WTC11 (cell line): ENCODE results near the gene NID2. TPM values are rescaled to one million over a fixed set of nuclear protein-coding genes. Genes with fewer than 3 reads are reported as not detected.

Experiments used
- ATAC-seq: fragments of 200-7000 bp; cut with Tn5 transposase; 2 replicates; pipeline ENCODE4 v1.10.0; 2021; ENCODE audit warnings: mild to moderate bottlenecking, moderate library complexity
- CTCF ChIA-PET: fragments of 300-600 bp; sonication (Branson Sonifier 250); formaldehyde crosslinking; loops from one replicate; lab custom pipeline; 2021; ENCODE audit warnings: antibody characterized with exemption; lab: Charles Lee
- POLR2A ChIA-PET: fragments of 350-600 bp; sonication (Branson Sonifier 250); formaldehyde crosslinking; loops from one replicate; lab custom pipeline; 2021; ENCODE audit warnings: antibody characterized with exemption; lab: Charles Lee
- DNase-seq: peaks from one replicate; pipeline ENCODE4 v3.0.0; 2021; ENCODE audit warnings: low spot score
- H3K27ac Mint-ChIP-seq: 2 replicates; pipeline ENCODE4 v1.8.0; 2021; ENCODE audit warnings: mixed read lengths
- H3K27me3 Mint-ChIP-seq: 2 replicates; pipeline ENCODE4 v1.8.0; 2021; ENCODE audit warnings: low read depth, mild to moderate bottlenecking, moderate library complexity, mixed read lengths
- H3K36me3 Mint-ChIP-seq: 2 replicates; pipeline ENCODE4 v1.8.0; 2021; ENCODE audit warnings: mixed read lengths
- H3K4me1 Mint-ChIP-seq: 2 replicates; pipeline ENCODE4 v1.8.0; 2022; ENCODE audit warnings: mixed read lengths
- H3K4me3 Mint-ChIP-seq: 2 replicates; pipeline ENCODE4 v1.8.0; 2021; ENCODE audit warnings: mild to moderate bottlenecking, moderate library complexity, mixed read lengths
- H3K9me3 Mint-ChIP-seq: 2 replicates; pipeline ENCODE4 v1.8.0; 2021; ENCODE audit warnings: mixed read lengths
- ATF1 ChIP-seq: sonication (generic); formaldehyde crosslinking; IDR thresholded peaks from 2 replicates; pipeline ENCODE4 v1.8.1; 2023; ENCODE audit warnings: mild to moderate bottlenecking, moderate library complexity, missing genetic modification reagents
- CBFB ChIP-seq: sonication (generic); formaldehyde crosslinking; IDR thresholded peaks from 2 replicates; pipeline ENCODE4 v1.8.1; 2022; ENCODE audit warnings: mild to moderate bottlenecking, low read depth, missing genetic modification reagents
- ESRRA ChIP-seq: sonication (generic); formaldehyde crosslinking; IDR thresholded peaks from 2 replicates; pipeline ENCODE4 v1.8.1; 2022; ENCODE audit warnings: mild to moderate bottlenecking, missing genetic modification reagents, borderline replicate concordance
- FOXK1 ChIP-seq: sonication (generic); formaldehyde crosslinking; IDR thresholded peaks from 2 replicates; pipeline ENCODE4 v1.8.0; 2022; ENCODE audit warnings: mild to moderate bottlenecking, moderate library complexity, missing genetic modification reagents
- GRHL2 ChIP-seq: fragments of 250-450 bp; sonication (Bioruptor Pico); IDR thresholded peaks from 2 replicates; pipeline ENCODE4 v1.8.0; 2022; ENCODE audit warnings: mild to moderate bottlenecking, moderate library complexity; ENCODE audit not compliant: insufficient replicate concordance, severe bottlenecking
- KAT7 ChIP-seq: sonication (generic); formaldehyde crosslinking; IDR thresholded peaks from 2 replicates; pipeline ENCODE4 v1.8.1; 2023; ENCODE audit warnings: missing genetic modification reagents, mild to moderate bottlenecking, borderline replicate concordance
- NR3C1 ChIP-seq: sonication (generic); formaldehyde crosslinking; conservative IDR thresholded peaks from 2 replicates; pipeline ENCODE4 v1.8.1; 2023; ENCODE audit warnings: low read depth, mild to moderate bottlenecking, missing genetic modification reagents
- PRRX2 ChIP-seq: fragments of 250-450 bp; sonication (Bioruptor Pico); IDR thresholded peaks from 2 replicates; pipeline ENCODE4 v1.8.0; 2021; ENCODE audit warnings: mild to moderate bottlenecking
- SP1 ChIP-seq: sonication (generic); formaldehyde crosslinking; conservative IDR thresholded peaks from 2 replicates; pipeline ENCODE4 v1.8.1; 2022; ENCODE audit warnings: missing genetic modification reagents
- TEAD4 ChIP-seq: sonication (generic); formaldehyde crosslinking; IDR thresholded peaks from 2 replicates; pipeline ENCODE4 v1.8.0; 2022; ENCODE audit warnings: mild to moderate bottlenecking, missing genetic modification reagents
- ZBTB21 ChIP-seq: sonication (generic); formaldehyde crosslinking; IDR thresholded peaks from 2 replicates; pipeline ENCODE4 v1.8.1; 2023; ENCODE audit warnings: mild to moderate bottlenecking, missing genetic modification reagents, borderline replicate concordance
- ZNF263 ChIP-seq: sonication (generic); formaldehyde crosslinking; IDR thresholded peaks from 2 replicates; pipeline ENCODE4 v1.8.1; 2022; ENCODE audit warnings: low read depth, mild to moderate bottlenecking, moderate library complexity, missing genetic modification reagents
- ZNF317 ChIP-seq: sonication (generic); formaldehyde crosslinking; IDR thresholded peaks from 2 replicates; pipeline ENCODE4 v1.8.1; 2023; ENCODE audit warnings: low read depth, mild to moderate bottlenecking, moderate library complexity, missing genetic modification reagents, borderline replicate concordance
- total RNA-seq: library from RNA; stranded (reverse); gene quantifications from 3 replicates; pipeline ENCODE4 v1.2.3, GENCODE V29; 2021
- TF ChIP-seq, protein P1 (sequence below): sonication (generic); formaldehyde crosslinking; IDR thresholded peaks from 2 replicates; pipeline ENCODE4 v1.8.0; 2022; ENCODE audit warnings: mild to moderate bottlenecking, missing genetic modification reagents
- TF ChIP-seq, protein P2 (sequence below): sonication (generic); formaldehyde crosslinking; IDR thresholded peaks from 2 replicates; pipeline ENCODE4 v1.8.1; 2022; ENCODE audit warnings: low read depth, missing genetic modification reagents, borderline replicate concordance
- TF ChIP-seq, protein P3 (sequence below): sonication (generic); formaldehyde crosslinking; IDR thresholded peaks from 2 replicates; pipeline ENCODE4 v1.8.1; 2023; ENCODE audit warnings: mild to moderate bottlenecking, moderate library complexity, missing genetic modification reagents
- TF ChIP-seq, protein P4 (sequence below): sonication (generic); formaldehyde crosslinking; conservative IDR thresholded peaks from 2 replicates; pipeline ENCODE4 v1.8.1; 2023; ENCODE audit warnings: mild to moderate bottlenecking, low read depth, missing genetic modification reagents, moderate library complexity
- TF ChIP-seq, protein P5 (sequence below): fragments of 200-600 bp; IDR thresholded peaks from 2 replicates; pipeline ENCODE4 v1.8.0; 2022; ENCODE audit warnings: antibody characterized with exemption
- TF ChIP-seq, protein P6 (sequence below): sonication (generic); formaldehyde crosslinking; IDR thresholded peaks from 2 replicates; pipeline ENCODE4 v1.8.0; 2022; ENCODE audit warnings: mild to moderate bottlenecking, missing genetic modification reagents

NID2 gene
- total RNA-seq, 1 experiment from 2014 or later, result 5.4 TPM

DNA sequence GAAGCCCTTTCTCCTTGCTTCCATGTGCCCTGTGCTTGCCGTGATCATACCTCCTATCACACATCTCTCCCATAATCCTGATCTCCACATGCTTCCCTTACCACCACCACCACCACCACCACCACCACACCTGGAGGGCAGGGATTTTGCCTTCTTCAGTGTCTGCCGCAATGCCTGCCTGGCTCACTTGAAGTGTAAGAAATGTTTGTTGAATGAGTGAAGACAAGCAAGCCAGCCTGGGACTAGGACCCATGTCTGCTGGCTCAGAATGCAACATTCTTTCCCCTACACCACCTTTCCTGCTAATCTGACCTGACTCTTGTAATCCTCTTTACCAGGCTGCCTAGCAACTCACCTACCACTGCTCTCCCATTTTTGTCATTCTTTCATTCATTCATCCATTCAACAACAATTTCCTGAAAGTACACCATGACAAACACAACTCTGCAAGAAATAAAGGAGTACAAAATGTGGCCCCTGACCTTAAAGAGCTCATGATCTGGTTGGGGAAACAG is 3.5 kb upstream of the NID2 start (continued):
- TF ChIP-seq ZNF317 (no peak), SP1 (no peak), ZBTB21 (no peak), PRRX2 (CRISPR knock-in tag) (no peak)
- TF ChIP-seq, all 79 proteins: peak for 0

DNA sequence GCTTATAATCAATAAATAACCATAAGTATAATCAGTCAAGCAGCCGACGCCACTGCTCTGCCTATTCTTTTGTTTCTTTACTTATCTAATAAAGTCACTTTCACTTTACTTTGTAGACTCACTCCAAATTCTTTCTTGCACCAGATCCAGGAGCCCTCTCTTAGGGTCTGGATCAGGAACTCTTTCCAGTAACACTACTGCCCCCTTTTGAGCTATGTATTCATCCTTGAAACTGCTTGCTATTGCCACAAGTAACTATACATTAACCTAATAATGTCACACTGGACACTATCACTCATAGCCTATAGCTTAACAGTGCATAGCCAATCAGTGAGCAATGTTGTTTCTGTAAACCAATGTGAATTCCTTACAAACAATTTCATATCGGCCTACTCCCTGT is 2.8 kb upstream of the NID2 start:
- no peaks in the 10 kb centered on the region for H3K36me3 Mint-ChIP-seq
- H3K4me1 Mint-ChIP-seq, result peaks cover 18% of the 10 kb centered on the region
- TF ChIP-seq PRRX2 (CRISPR knock-in tag) (no peak), KAT7 (CRISPR knock-in tag) (no peak), ZBTB21 (no peak), ATF1 (no peak), GRHL2 (CRISPR knock-in tag) (no peak)
- TF ChIP-seq, protein P1, sequence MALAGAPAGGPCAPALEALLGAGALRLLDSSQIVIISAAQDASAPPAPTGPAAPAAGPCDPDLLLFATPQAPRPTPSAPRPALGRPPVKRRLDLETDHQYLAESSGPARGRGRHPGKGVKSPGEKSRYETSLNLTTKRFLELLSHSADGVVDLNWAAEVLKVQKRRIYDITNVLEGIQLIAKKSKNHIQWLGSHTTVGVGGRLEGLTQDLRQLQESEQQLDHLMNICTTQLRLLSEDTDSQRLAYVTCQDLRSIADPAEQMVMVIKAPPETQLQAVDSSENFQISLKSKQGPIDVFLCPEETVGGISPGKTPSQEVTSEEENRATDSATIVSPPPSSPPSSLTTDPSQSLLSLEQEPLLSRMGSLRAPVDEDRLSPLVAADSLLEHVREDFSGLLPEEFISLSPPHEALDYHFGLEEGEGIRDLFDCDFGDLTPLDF, result no peak
- TF ChIP-seq, protein P2, sequence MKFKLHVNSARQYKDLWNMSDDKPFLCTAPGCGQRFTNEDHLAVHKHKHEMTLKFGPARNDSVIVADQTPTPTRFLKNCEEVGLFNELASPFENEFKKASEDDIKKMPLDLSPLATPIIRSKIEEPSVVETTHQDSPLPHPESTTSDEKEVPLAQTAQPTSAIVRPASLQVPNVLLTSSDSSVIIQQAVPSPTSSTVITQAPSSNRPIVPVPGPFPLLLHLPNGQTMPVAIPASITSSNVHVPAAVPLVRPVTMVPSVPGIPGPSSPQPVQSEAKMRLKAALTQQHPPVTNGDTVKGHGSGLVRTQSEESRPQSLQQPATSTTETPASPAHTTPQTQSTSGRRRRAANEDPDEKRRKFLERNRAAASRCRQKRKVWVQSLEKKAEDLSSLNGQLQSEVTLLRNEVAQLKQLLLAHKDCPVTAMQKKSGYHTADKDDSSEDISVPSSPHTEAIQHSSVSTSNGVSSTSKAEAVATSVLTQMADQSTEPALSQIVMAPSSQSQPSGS (CRISPR knock-in tag), result no peak
- peak overlapping the region; percentile 12; the same call in 1 of the 2 replicates for H3K4me3 Mint-ChIP-seq
- no peak for ATAC-seq
- no peak for DNase-seq
- no peak overlapping the region for H3K27ac Mint-ChIP-seq
- ChIA-PET POLR2A (interaction anchor here (0.8 kb wide), 1 partner anchor 10 kb away, joined by 3 read pairs; no protein-coding TSS in a partner anchor), CTCF (interaction anchor here (0.6 to 5.3 kb wide), 17 partner anchors 9 to 704 kb away, joined by 3 to 55 read pairs (median 3); no protein-coding TSS in a partner anchor)
- H3K9me3 Mint-ChIP-seq, result no peaks in the 10 kb centered on the region
- peaks cover 52% of the 10 kb centered on the region for H3K27me3 Mint-ChIP-seq

DNA sequence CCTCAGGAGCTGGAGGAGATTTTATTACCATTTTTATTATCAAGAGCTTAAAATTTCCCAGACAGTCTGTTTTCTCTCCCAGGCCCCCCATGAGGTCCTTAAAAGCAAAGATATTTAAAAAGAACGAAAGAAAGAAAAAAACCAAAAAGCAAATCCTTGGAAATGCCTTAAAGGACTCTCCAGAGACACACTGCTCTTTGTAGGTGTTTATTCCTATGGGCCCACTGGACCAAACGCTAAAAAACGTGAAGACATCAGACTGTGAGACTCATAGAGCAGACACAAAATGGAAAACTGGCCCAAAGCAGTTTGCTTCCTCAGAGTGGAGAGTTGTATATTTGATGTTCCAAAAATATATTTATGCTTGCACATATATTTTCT is 1.2 kb upstream of the NID2 start:
- ATAC-seq (no peak), DNase-seq (no peak)
- TF ChIP-seq FOXK1 (CRISPR knock-in tag), result 0 out of 2 replicates have a peak, but pooled peaks have one; percentile 1
- TF ChIP-seq, protein P3, sequence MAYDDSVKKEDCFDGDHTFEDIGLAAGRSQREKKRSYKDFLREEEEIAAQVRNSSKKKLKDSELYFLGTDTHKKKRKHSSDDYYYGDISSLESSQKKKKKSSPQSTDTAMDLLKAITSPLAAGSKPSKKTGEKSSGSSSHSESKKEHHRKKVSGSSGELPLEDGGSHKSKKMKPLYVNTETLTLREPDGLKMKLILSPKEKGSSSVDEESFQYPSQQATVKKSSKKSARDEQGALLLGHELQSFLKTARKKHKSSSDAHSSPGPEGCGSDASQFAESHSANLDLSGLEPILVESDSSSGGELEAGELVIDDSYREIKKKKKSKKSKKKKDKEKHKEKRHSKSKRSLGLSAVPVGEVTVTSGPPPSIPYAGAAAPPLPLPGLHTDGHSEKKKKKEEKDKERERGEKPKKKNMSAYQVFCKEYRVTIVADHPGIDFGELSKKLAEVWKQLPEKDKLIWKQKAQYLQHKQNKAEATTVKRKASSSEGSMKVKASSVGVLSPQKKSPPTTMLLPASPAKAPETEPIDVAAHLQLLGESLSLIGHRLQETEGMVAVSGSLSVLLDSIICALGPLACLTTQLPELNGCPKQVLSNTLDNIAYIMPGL, result no peak
- peaks cover 18% of the 10 kb centered on the region for H3K4me1 Mint-ChIP-seq
- POLR2A ChIA-PET, result interaction anchor here (1.7 kb wide), 1 partner anchor 55 kb away, joined by 5 read pairs; no protein-coding TSS in a partner anchor
- no peak overlapping the region for H3K27ac Mint-ChIP-seq
- H3K36me3 Mint-ChIP-seq, result no peaks in the 10 kb centered on the region
- no peaks in the 10 kb centered on the region for H3K9me3 Mint-ChIP-seq
- H3K4me3 Mint-ChIP-seq, result peak overlapping the region; percentile 77
- H3K27me3 Mint-ChIP-seq, result peaks cover 63% of the 10 kb centered on the region
- CTCF ChIA-PET, result interaction anchor here (0.7 to 5.3 kb wide), 8 partner anchors 11 to 197 kb away, joined by 3 to 55 read pairs (median 6); partner anchors contain the start of gene PTGDR

DNA sequence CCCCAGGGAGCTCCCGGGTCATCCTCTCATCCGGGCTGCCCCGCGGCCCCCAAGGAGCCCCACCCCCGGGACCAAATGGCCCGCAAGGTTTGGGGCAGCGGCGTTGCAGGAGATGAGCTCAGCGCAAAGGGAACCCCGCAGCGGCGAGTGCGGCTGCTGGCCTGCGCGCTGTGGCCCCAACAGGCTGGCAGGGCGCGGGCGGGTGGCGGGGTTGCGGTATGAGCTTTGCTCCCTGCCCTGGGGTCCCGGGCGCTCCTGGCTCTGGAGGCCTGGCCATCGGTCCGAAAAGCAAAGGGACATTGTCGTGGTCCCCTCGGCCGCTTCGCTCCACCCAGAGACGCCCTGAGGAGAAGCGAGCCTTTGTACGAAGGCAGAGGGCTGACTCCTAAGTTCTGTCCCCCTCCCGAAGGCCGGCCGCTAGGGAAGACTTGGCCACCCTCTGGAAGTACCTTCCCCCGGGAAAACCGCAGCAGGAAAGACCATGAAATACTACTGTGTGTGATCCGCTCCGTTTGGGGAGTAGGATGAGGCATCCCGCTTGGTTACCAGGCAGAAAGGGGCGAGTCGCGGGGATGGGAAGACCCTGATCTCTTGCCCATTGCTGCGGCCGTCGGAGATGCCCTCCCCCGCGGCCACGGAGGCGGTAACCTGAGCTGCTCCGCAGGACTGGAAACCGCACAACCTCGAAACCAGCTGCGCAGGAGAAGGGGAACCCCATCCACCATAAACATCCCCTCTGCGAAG is 620 bp upstream of the NID2 start:
- POLR2A ChIA-PET, result interaction anchor here (1.1 to 1.7 kb wide), 2 partner anchors 55 to 483 kb away, joined by 4 to 5 read pairs; partner anchors contain the start of genes GPR137C and TXNDC16
- ATAC-seq (peak; percentile 64), DNase-seq (peak; percentile 59)
- Mint-ChIP-seq H3K9me3 (no peaks in the 10 kb centered on the region), H3K27me3 (peaks cover 63% of the 10 kb centered on the region), H3K27ac (no peak overlapping the region), H3K36me3 (no peaks in the 10 kb centered on the region), H3K4me3 (peak overlapping the region; percentile 77), H3K4me1 (peaks cover 18% of the 10 kb centered on the region)
- CTCF ChIA-PET, result interaction anchor here (0.7 to 5.3 kb wide), 16 partner anchors 12 to 292 kb away, joined by 3 to 55 read pairs (median 4); partner anchors contain the start of gene PTGDR
- peak; percentile 18; the same call in 1 of the 2 replicates for TF ChIP-seq FOXK1 (CRISPR knock-in tag)
- TF ChIP-seq ZNF263 (CRISPR knock-in tag), result no peak
- TF ChIP-seq, protein P4, sequence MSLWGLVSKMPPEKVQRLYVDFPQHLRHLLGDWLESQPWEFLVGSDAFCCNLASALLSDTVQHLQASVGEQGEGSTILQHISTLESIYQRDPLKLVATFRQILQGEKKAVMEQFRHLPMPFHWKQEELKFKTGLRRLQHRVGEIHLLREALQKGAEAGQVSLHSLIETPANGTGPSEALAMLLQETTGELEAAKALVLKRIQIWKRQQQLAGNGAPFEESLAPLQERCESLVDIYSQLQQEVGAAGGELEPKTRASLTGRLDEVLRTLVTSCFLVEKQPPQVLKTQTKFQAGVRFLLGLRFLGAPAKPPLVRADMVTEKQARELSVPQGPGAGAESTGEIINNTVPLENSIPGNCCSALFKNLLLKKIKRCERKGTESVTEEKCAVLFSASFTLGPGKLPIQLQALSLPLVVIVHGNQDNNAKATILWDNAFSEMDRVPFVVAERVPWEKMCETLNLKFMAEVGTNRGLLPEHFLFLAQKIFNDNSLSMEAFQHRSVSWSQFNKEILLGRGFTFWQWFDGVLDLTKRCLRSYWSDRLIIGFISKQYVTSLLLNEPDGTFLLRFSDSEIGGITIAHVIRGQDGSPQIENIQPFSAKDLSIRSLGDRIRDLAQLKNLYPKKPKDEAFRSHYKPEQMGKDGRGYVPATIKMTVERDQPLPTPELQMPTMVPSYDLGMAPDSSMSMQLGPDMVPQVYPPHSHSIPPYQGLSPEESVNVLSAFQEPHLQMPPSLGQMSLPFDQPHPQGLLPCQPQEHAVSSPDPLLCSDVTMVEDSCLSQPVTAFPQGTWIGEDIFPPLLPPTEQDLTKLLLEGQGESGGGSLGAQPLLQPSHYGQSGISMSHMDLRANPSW (CRISPR knock-in tag), result no peak
- TF ChIP-seq ESRRA (CRISPR knock-in tag), result peak; percentile 42; the same call in 1 of the 2 replicates
- TF ChIP-seq, protein P5, sequence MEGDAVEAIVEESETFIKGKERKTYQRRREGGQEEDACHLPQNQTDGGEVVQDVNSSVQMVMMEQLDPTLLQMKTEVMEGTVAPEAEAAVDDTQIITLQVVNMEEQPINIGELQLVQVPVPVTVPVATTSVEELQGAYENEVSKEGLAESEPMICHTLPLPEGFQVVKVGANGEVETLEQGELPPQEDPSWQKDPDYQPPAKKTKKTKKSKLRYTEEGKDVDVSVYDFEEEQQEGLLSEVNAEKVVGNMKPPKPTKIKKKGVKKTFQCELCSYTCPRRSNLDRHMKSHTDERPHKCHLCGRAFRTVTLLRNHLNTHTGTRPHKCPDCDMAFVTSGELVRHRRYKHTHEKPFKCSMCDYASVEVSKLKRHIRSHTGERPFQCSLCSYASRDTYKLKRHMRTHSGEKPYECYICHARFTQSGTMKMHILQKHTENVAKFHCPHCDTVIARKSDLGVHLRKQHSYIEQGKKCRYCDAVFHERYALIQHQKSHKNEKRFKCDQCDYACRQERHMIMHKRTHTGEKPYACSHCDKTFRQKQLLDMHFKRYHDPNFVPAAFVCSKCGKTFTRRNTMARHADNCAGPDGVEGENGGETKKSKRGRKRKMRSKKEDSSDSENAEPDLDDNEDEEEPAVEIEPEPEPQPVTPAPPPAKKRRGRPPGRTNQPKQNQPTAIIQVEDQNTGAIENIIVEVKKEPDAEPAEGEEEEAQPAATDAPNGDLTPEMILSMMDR, result no peak
- TF ChIP-seq, protein P6, sequence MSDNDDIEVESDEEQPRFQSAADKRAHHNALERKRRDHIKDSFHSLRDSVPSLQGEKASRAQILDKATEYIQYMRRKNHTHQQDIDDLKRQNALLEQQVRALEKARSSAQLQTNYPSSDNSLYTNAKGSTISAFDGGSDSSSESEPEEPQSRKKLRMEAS (CRISPR knock-in tag), result peak; percentile 39; the same call in 1 of the 2 replicates
- TF ChIP-seq CBFB (CRISPR knock-in tag), result no peak
- no peak for TF ChIP-seq NR3C1 (CRISPR knock-in tag)
- TF ChIP-seq TEAD4 (CRISPR knock-in tag), result no peak
